GM10847 (cell line): Measurements from ENCODE around the gene SDR39U1.

ENCODE experiments used
- POLR2A ChIP-seq: IDR thresholded peaks from 2 replicates; pipeline ENCODE4 v1.6.1; 2011; ENCODE audit not compliant: insufficient read length; ENCODE audit errors: extremely low read depth

The SDR39U1 gene

DNA sequence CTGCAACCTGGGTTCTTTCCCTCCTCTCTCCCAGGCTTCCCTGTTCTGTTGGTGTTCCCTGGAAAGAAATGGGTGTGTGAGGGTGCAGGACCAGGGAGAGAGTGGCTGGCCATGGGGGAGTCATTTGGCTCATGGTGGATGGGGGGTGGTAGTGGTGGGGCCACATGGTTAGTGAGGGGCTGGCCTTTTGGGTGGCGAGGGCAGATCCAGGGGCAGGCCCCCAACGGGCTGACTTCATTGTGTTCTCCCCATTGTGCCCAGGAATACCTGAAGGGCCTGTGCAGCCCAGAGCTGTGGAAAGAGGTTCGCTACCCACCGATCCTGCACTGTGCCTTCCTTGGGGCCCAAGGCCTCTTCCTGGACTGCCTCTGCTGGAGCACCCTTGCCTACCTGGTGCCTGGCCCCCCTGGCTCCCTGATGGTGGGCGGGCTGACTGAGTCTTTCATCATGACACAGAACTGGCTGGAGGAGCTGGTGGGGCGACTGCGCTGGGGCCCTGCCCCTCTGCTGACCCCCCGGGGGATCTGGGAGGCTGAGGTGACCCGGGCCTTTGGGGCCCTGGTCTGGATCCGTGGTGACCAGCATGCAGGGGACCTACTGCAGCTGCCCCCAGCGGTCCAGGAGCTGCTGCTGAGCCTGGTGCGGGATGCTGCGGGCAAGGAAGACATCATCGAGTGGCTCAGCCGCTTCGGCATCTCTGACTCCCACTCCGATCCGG, 34.8 kb downstream of the SDR39U1 start:
- TF ChIP-seq POLR2A = no peak

DNA sequence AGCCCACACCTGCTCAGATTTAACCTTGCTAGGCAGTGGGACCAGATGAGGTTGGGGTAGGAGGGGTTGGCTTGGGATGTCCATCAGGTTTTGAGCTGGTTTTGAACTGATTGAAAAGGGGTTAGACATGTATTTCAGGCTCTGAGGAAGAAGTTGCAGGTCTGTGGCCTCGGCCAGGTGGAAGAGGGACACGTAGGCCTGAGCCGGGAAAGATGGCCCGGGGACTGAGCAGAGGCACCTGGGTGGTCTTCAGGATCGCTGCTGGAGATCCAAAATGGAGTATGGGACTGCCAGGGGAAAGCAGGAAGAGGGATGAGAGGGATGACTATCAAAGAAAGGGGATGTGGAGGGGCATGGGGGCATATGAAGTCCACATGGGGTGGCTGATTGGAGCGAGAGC, 36.2 kb downstream of the SDR39U1 start:
- TF ChIP-seq POLR2A = no peak

- TF ChIP-seq POLR2A = no peak
Observed at GRCh38 chr14:24404814-24405213, 37.8 kb downstream of the SDR39U1 start.

GRCh38 chr14:24403294-24403998, 39.1 kb downstream of the SDR39U1 start:
- TF ChIP-seq POLR2A = no peak

DNA sequence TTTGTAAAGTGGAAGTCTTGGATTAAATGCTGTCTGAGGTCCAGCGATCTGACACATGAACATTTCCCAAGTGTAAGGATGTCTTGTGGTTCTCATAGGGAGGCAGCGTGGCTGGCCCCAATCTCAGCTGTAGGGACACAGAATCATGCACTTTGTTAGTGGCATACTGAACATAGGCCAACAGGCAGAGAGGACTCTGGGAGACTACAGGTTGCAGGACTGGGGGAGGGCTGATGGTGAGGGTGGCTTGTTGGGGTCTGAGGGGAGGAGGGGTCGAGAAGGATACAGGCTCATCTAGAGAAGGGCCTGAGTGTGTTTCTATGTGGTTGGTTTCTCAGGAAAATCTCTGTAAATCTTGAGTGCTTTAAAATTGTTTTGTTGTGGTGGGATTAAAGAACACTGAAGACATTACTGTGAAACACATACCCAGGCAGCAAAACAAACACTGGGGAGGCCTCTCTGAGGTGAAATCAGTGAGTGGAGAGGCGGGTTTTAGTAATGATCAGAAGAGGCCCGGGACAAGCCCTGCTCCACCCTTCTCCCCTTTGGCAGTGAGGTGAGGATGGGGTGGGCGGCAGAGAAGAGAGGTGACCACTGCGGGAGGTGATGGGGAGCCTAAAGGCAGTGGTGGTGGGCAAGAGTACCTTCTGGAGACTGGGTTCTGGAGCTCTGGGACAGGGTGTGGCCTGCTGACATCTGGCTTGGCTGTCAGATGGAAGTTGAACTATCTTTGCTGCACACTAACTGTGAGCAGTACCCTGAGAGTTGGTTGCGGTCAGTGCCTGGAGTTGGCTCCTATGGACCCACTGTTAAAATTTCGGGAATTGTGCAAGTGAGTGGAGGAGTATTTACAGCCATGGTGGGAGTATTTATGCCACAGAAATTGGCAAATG, 40.5 kb downstream of the SDR39U1 start:
- TF ChIP-seq POLR2A = no peak

DNA sequence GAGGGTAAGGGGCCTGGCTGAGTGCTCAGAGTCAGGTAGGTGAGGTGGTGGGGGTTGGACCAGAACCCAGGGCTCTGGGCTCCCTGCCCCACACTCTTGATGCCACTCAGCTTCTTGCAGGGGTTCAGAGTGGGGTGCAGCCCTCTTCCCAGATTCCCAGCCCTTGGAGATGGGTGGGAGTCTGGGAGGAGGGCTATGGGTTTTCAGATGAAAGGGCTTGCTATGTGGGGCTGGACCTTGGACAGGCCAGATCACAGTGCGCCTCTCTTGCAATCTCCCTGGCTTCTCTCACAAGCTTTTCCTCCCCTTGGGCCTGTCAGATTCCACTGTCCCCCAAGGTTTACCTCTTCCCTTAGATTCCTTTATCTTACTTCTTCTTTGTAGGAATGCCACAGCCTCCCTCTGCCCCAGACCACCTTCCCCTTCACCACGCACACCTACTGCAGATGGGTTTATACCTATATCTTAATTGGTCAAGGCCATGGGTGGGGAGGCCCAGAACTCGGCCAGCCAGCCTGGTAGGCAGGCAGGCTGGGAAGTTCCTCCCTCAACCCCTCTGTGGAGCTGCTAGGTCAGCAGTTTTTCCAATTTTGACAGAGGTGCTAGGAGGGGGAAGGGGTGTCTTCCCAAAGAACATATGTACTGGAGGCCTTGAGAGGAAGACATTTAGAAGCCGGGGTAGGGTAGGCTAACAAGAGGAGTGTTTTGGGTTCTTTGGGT, 42.4 kb downstream of the SDR39U1 start:
- TF ChIP-seq POLR2A = no peak

- no peak for TF ChIP-seq POLR2A
Observed at GRCh38 chr14:24399447-24399822, 43.1 kb downstream of the SDR39U1 start.

DNA sequence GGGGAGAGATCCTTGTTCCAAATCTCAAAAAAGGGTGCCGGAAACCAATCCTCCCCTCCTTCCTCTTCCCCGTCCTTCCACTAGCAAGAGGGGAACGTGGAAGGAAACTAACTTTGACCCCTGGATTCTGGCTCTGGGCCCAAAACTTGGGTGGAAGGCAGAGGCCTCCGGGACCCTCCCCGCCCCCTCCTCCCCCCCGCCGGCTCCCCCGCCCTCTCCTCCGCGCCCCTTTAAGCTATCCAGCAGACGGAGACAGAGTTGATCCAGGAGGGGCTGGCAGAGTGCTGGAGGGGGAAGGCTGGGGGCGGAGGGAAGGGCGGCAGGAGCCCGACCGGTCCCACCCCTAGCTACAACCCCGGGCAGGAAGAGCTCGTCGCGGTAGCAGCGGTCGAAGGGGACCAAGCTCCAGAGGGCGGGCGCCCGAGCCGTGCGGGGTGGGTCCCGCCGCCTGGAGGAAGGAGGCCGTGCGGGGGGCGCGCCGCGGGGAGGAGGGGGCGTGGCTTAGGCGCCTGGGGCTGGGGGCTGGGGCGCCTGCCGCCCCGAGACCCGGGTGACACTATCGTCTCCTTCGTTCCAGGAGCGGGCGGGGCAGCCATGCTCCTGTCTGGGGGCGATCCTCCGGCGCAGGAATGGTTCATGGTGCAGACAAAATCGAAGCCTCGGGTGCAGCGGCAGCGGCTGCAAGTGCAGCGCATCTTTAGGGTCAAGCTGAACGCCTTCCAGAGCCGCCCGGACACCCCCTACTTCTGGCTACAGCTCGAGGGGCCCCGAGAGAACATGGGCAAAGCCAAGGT, 43.7 kb downstream of the SDR39U1 start, which contains the start of gene NYNRIN:
NYNRIN (plus strand) TSS at position 351 of the 794 bp plus-strand sequence; CDS start at position 595, 244 bp downstream.
- no peak for TF ChIP-seq POLR2A

DNA sequence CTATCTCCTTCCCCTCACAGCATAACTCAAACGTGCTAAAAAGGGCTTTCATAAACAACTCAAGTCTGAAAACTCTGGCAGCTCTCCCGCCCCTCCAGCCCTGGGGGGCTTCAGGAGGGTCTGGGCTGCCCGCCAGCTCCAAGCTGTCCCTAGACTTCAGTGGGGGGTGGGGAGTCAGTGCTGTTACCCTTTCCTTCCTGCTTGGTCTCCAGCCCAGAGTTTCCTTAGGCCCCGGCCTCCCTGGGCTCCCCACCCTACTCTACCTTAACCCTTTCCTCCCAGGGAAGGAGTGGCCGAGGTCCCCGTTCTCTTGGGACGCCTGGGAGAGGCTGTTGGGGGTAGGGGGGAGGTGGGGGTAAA, 44.3 kb downstream of the SDR39U1 start:
- TF ChIP-seq POLR2A = no peak

GRCh38 chr14:24397639-24398292, 44.8 kb downstream of the SDR39U1 start:
- no peak for TF ChIP-seq POLR2A

DNA sequence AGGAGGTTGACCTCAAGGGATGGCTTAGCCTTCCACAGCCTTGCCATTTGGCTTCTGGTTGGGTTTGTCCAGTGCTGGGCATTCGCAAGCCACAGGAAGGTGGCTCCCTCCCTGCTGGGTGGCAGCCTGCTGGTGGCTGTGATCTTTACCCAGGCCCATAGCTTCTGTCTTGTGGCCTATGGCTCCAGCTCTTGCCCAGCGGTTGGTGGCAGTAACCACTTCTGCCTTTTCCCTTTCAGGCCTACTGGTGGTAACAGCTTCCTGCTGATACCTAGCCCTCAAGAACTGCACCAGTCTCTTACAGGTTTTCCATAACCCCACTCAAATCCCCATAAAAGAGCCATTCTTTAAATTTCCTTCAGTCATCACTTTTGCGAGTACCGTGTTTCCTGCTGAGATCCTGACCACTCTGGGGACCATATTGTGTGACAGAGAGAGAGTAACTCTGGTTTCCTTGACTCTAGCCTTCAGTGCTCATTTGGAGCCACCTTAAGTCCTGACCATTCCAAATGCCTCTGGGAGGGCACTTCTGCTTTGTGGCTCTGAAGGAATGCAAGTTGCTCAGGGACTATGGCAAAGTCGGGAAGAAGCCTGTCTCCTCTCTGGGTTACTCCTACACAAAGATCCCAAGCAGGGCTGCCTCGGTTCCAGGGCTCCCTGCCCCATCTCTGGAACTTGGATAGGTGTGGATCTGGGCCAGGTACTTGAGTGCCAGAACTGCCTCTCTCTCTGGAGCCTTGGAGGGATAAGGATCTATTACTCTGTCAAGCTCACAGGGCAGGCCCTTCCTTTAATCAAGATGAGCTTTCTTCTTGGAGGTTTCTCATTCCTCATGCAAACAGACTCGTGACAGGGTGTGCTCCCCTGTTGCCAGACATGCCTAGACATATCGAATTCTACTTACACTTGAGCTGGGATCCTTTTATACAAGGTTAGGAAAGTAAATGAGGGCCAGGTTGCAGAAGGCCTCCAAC, 46.7 kb downstream of the SDR39U1 start:
- TF ChIP-seq POLR2A = no peak

- no peak for TF ChIP-seq POLR2A
Observed at GRCh38 chr14:24394275-24394674, 48.3 kb downstream of the SDR39U1 start.
